ENCODE measurements around the gene ABHD12B.

GRCh38 chr14:50941151-50941550 lies 69.3 kb downstream of the ABHD12B start:
- TF ChIP-seq CTCF (IDR thresholded peaks at IDR 0.05; ENCODE audit: insufficient read depth, low read depth, low read length) (no peak), EZH2 (IDR thresholded peaks at IDR 0.05; ENCODE audit: insufficient read depth, low read length) (no peak)
